Brain microvascular endothelial cell (primary cell): Measurements from ENCODE around the gene DYNLL1.

ENCODE experiments used
- DNase-seq: peaks from one replicate; pipeline ENCODE4 v3.0.0-alpha.2; 2020
- H3K27ac ChIP-seq: fragments of 250-450 bp; sonication (Bioruptor Pico); 2 replicates; pipeline ENCODE4 v1.5.1; 2020; ENCODE audit warnings: mild to moderate bottlenecking, moderate library complexity
- H3K27me3 ChIP-seq: fragments of 250-450 bp; sonication (Bioruptor Pico); replicated peaks from 2 replicates; pipeline ENCODE4 v1.5.1; 2020; ENCODE audit warnings: mild to moderate bottlenecking
- H3K36me3 ChIP-seq: fragments of 250-450 bp; sonication (Bioruptor Pico); replicated peaks from 2 replicates; pipeline ENCODE4 v1.5.1; 2020; ENCODE audit warnings: mild to moderate bottlenecking
- H3K4me3 ChIP-seq: 2 replicates; pipeline ENCODE4 v1.5.1; 2011; ENCODE audit warnings: low read depth, mild to moderate bottlenecking, control low read depth, low read length, moderate library complexity
- in situ Hi-C: cut with HindIII; loops from 2 replicates; pipeline ENCODE4 v1.10.0; 2017; ENCODE audit warnings: low sequenced_read_pairs, low pct_ligation_motif_present
- TF ChIP-seq, protein P1 (sequence below): IDR thresholded peaks from 2 replicates; pipeline ENCODE4 v1.5.1; 2011; ENCODE audit warnings: low read depth, mild to moderate bottlenecking, moderate library complexity, low read length, control low read depth, inconsistent platforms; ENCODE audit errors: missing control alignments

DYNLL1 gene

DNA sequence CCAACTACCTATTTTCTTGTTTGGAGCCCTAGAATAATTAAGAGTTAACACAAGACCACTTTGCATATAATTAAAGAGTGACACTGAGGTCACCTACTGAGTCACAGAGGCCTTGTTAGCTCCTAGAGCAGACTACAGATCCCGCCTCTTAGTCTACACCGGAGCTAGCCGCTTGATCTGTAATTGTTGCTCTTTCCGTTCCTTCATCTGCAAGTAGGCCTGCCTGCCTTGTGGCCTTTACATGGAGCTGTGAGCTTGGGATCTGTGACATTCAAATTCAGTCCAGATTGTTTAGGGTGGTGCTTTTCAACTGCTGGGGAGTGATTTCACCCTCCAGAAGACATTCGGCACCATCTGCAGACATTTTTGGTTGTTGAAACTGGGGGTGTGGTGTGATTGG, 5.6 kb upstream of the DYNLL1 start:
- TF ChIP-seq, protein P1, sequence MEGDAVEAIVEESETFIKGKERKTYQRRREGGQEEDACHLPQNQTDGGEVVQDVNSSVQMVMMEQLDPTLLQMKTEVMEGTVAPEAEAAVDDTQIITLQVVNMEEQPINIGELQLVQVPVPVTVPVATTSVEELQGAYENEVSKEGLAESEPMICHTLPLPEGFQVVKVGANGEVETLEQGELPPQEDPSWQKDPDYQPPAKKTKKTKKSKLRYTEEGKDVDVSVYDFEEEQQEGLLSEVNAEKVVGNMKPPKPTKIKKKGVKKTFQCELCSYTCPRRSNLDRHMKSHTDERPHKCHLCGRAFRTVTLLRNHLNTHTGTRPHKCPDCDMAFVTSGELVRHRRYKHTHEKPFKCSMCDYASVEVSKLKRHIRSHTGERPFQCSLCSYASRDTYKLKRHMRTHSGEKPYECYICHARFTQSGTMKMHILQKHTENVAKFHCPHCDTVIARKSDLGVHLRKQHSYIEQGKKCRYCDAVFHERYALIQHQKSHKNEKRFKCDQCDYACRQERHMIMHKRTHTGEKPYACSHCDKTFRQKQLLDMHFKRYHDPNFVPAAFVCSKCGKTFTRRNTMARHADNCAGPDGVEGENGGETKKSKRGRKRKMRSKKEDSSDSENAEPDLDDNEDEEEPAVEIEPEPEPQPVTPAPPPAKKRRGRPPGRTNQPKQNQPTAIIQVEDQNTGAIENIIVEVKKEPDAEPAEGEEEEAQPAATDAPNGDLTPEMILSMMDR: no peak
- Histone ChIP-seq H3K36me3 (no peaks in the 10 kb centered on the region), H3K27me3 (no peaks in the 10 kb centered on the region), H3K27ac (no peak overlapping the region), H3K4me3 (no peak overlapping the region)
- no peak for DNase-seq
- in situ Hi-C loops: no loop called here

DNA sequence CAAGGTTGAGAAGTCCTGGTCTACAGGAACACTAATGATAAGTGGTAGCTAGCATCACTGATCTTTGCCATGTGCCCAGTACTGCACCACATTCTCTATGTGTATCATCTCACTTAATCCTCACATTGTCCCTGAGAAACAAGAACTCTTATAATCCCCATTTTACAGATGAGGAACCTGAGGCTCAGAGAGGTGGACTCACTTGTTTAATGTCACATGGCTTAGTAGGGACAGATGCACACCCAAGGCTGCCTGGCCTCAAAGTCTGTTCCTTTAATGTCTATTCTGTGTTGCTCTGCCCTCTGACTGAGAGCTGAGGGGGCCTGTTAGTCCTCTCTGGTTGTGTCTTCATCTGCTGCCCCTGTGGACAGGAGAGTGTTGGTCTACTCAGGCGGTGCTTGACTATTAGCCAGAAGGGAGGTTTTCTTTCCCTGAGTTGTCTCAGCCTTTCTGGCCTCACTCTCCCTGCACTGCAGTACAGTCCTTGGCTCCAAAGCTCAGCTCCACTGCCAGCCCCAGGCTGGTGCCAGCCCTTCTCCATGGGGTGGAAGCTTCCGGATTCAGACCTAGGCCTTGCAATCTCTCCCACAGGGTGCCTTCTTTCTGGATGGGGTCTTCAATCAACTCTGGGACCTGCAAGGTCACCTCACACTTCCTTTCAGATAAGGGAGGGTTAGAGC, 4.9 kb upstream of the DYNLL1 start:
- H3K27me3 ChIP-seq: no peaks in the 10 kb centered on the region
- H3K27ac ChIP-seq: no peak overlapping the region
- H3K36me3 ChIP-seq: no peaks in the 10 kb centered on the region
- DNase-seq: no peak
- TF ChIP-seq, protein P1: no peak
- H3K4me3 ChIP-seq: no peak overlapping the region
- in situ Hi-C loops: no loop called here

DNA sequence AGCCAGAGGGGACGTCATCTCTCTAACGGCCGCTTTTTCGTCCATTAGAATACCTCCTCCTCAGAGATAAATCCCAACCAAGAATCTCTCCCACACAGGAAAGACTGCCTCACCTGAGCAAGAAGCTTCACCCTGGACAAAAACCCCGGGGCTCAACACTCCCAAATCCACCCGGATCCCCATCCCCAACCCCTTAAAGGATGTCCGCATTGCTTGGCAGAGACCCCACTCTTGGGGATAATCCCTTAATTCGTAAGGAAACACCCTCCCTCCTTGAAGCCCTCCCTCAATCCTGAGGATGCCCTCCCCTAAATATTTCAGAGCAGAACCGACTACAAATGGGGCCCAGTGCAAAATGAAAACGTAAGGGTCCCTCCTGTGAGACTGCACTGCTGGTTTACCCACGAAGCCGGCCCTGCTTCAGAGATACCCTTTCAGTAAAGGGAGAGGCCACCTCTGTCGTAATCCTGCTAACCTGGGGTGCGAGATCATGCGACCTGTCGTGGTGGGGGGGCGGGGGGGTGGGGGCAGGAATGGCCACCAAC, 655 bp upstream of the DYNLL1 start:
- Histone ChIP-seq H3K27ac (no peak overlapping the region), H3K27me3 (no peaks in the 10 kb centered on the region), H3K4me3 (peak overlapping the region; percentile 96), H3K36me3 (peaks cover 17% of the 10 kb centered on the region)
- TF ChIP-seq, protein P1: no peak
- no peak for DNase-seq
- in situ Hi-C loops: no loop called here

DNA sequence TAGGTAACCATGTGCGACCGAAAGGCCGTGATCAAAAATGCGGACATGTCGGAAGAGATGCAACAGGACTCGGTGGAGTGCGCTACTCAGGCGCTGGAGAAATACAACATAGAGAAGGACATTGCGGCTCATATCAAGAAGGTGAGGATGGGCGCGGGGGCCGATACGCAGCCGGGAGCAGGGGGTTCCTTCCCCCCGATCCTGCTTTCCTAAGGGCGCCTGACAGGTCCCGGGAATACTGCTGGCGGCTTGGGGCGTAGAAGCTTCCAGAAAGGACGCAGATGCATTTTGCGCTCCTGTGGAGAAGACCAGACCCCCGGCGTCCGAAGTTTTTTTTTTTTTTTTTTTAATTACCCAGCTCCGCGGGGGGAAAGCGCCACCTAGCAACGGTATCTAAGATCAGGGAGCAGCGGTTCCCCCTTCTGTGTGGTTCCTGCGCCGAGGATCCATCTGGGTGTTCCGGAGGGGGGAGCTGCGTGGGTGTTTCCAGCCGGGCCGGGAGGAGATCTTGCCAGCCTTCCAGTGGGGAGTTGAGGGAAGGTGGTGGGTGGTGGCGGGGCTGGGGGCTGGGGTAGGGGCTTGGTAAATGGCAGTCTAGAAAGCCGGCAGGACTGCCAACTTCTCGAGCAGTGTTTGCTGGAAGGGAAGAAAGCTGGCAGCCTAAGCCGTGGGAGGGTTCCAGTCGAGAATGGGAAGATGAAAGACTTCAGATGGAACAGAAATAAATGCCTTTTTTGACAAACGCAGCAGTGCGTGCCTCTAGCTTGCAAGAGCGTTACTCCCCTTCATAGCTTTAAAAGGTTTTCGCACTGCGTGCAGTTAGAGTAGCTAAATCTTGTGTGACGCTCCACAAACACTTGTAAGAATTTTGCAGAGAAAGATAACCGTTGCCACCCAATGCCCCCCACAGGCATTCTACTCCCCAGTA, 764 bp downstream of the DYNLL1 start:
- no peaks in the 10 kb centered on the region for H3K27me3 ChIP-seq
- TF ChIP-seq, protein P1: no peak
- H3K36me3 ChIP-seq: peaks cover 17% of the 10 kb centered on the region
- peak overlapping the region; percentile 96 for H3K4me3 ChIP-seq
- peak; percentile 47 for DNase-seq
- in situ Hi-C loops: no loop called here
- H3K27ac ChIP-seq: peak overlapping the region; percentile 43

DNA sequence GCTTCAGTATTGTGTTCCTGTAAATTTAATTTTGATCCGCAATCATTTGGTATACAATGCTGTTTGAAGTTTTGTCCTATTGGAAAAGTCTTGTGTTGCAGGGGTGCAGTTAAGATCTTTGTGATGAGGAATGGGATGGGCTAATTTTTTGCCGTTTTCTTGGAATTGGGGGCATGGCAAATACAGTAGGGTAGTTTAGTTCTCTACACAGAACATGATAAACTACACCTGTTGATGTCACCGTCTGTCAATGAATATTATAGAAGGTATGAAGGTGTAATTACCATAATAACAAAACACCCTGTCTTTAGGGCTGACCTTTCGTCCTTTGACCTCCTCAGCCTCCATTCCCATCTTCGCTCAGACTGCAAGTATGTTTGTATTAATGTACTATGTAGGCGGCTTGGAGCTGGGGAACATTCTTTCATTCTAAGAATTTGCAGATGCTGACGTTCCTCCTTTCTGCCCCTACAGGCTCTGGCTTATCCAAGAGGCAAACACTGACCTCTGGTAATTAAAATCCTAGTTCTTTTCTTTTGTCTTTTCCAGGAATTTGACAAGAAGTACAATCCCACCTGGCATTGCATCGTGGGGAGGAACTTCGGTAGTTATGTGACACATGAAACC, 1.7 kb downstream of the DYNLL1 start:
- in situ Hi-C loops: no loop called here
- no peaks in the 10 kb centered on the region for H3K27me3 ChIP-seq
- peak overlapping the region; percentile 96 for H3K4me3 ChIP-seq
- TF ChIP-seq, protein P1: no peak
- peak; percentile 26 for DNase-seq
- H3K36me3 ChIP-seq: peaks cover 17% of the 10 kb centered on the region
- no peak overlapping the region for H3K27ac ChIP-seq
